ENCODE measurements around the gene CHSY1. TPM values are rescaled to one million over a fixed set of nuclear protein-coding genes. Genes with fewer than 3 reads are reported as not detected.

The CHSY1 gene
- total RNA-seq, 1 donor from 2014 or later = 43.0 TPM

DNA sequence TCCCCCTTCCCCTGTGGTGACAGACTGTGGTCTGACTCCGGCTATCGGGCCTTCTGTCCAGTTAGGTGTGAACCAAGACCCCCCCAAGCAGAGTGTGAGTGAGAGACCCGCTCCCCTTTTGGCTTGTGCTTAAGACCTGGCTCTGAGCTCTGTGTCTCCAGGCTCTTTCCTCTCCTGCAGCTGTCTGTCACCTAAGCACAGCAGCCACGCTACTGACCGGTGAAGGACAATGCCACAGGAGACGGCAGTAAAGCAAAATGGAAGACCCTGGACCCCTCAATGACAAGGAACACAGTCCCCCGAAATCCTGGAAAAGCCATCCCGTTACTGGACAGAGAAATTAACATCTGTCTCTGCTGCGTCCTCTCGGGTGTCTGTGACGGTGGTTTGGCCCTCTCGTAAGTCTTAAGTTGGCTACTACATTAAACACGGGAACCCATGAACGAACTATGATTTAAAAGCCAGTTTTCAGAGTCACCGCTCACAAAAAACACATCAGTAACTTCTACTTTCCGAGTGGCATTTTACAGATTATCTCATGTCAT, 53.7 kb downstream of the CHSY1 start:
- H3K4me3 Mint-ChIP-seq = no peak overlapping the region

DNA sequence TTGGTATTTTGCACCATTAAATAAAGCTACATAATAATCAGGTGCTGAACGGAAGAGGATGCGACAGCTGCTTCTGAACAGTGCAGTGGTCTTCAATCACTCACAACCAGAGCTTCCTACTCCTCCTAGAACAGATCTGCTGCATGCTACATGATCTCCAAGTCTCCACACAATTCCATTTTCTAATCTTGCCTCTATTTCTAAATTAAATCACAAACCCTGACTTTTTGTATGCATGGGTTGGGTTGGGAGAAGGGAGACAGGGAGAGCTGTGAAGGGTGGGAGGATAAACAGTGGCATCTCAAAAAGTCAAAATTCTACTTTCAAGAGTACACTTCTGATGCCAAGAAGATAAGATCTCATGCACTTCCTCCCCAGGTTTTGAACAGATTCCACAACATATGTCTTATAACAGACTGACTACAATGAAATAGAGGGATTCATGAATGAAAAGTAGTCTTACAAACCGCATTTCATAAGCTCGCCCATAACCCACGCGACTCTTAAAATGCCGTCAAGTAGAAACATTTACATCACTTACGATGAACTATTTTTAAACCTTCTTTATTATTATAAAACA, 57.2 kb downstream of the CHSY1 start:
- peaks cover 58% of the 10 kb centered on the region for H3K4me1 Mint-ChIP-seq (ENCODE audit: unreplicated experiment)
- DNase-seq (ENCODE audit: extremely low spot score, unreplicated experiment) = no peak
- TF ChIP-seq, protein P1, sequence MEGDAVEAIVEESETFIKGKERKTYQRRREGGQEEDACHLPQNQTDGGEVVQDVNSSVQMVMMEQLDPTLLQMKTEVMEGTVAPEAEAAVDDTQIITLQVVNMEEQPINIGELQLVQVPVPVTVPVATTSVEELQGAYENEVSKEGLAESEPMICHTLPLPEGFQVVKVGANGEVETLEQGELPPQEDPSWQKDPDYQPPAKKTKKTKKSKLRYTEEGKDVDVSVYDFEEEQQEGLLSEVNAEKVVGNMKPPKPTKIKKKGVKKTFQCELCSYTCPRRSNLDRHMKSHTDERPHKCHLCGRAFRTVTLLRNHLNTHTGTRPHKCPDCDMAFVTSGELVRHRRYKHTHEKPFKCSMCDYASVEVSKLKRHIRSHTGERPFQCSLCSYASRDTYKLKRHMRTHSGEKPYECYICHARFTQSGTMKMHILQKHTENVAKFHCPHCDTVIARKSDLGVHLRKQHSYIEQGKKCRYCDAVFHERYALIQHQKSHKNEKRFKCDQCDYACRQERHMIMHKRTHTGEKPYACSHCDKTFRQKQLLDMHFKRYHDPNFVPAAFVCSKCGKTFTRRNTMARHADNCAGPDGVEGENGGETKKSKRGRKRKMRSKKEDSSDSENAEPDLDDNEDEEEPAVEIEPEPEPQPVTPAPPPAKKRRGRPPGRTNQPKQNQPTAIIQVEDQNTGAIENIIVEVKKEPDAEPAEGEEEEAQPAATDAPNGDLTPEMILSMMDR (conservative IDR thresholded peaks at IDR 0.05) = no peak
- no peaks in the 10 kb centered on the region for H3K9me3 Mint-ChIP-seq
- no peak overlapping the region for H3K4me3 Mint-ChIP-seq
- no peak overlapping the region for H3K27ac Mint-ChIP-seq
- H3K27me3 Mint-ChIP-seq = no peaks in the 10 kb centered on the region
- no peaks in the 10 kb centered on the region for H3K36me3 Mint-ChIP-seq

More for the DNA sequence above, 53.7 kb downstream of the CHSY1 start:
- peaks cover 49% of the 10 kb centered on the region for H3K4me1 Mint-ChIP-seq (ENCODE audit: unreplicated experiment)
- TF ChIP-seq, protein P1 (conservative IDR thresholded peaks at IDR 0.05) = no peak
- no peaks in the 10 kb centered on the region for H3K9me3 Mint-ChIP-seq
- no peaks in the 10 kb centered on the region for H3K36me3 Mint-ChIP-seq
- H3K27ac Mint-ChIP-seq = no peak overlapping the region
- no peaks in the 10 kb centered on the region for H3K27me3 Mint-ChIP-seq
- no peak for DNase-seq (ENCODE audit: extremely low spot score, unreplicated experiment)

DNA sequence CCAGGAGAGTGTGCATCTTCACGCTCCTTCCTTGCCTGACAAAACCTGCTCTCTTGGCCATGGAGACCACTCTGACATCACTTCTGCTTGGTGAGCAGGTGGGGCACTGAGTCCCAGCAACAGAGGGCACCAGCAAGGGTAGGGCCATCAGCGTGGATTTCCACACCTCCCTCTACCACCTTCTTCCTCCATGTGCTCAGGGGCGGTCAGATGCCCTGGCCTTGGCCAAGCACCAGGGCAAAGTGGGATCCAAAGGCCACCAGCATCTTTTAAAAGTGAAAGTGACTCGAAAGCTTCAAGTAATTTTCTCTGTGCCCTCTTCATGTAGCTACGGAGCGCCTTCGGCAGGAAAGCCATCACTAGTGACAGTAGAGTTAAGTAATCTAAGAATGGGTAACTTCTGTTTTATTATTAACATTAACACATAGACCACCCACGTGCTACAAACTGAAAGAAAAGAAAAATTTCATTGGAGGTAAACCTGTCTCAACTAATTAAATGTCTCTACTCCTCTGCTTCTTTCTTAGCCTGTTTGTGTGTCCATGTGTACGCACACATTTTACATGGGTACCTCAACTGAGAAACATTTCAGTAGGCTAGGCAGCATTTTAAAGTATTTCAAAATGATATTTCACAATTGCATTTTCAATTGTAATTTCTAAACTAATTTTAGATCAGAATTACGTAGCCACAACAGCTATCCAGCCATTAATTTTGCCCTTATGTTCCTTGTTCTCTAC, 57.9 kb downstream of the CHSY1 start:
- Mint-ChIP-seq H3K27ac (no peak overlapping the region), H3K4me3 (no peak overlapping the region), H3K4me1 (ENCODE audit: unreplicated experiment) (peaks cover 62% of the 10 kb centered on the region), H3K27me3 (no peaks in the 10 kb centered on the region), H3K36me3 (no peaks in the 10 kb centered on the region), H3K9me3 (no peaks in the 10 kb centered on the region)
- DNase-seq (ENCODE audit: extremely low spot score, unreplicated experiment) = no peak
- TF ChIP-seq, protein P1 (conservative IDR thresholded peaks at IDR 0.05) = no peak

DNA sequence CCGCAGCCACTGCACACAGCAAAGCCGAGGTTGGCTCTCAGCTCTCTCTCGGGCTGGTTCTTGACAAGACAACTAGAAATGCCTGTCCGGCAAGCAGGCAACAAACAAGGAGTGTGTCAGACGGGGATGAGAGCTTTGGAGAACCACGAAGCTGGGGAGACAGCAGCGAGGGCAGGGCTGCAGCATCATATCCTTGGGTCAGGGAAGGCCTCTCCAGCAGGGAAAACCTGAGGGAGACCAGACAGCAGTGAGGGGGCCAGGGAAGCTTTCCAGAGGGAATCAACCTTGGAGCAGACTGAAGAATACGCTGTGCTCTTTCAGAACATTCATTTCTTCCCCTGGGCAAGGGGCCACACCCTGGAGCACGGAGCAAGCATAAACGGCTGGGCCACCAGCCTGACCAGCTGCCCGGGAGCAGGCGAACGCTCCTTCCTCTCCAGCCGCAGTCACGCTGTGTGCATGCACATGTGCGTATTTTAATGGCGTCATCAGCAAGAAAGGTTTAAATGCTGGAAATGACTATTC, 58.7 kb downstream of the CHSY1 start:
- no peaks in the 10 kb centered on the region for H3K36me3 Mint-ChIP-seq
- no peaks in the 10 kb centered on the region for H3K27me3 Mint-ChIP-seq
- peak overlapping the region; percentile 62 for H3K27ac Mint-ChIP-seq
- peaks cover 58% of the 10 kb centered on the region for H3K4me1 Mint-ChIP-seq (ENCODE audit: unreplicated experiment)
- TF ChIP-seq, protein P1 (conservative IDR thresholded peaks at IDR 0.05) = no peak
- no peak for DNase-seq (ENCODE audit: extremely low spot score, unreplicated experiment)
- no peaks in the 10 kb centered on the region for H3K9me3 Mint-ChIP-seq
- H3K4me3 Mint-ChIP-seq = peak overlapping the region; percentile 65

DNA sequence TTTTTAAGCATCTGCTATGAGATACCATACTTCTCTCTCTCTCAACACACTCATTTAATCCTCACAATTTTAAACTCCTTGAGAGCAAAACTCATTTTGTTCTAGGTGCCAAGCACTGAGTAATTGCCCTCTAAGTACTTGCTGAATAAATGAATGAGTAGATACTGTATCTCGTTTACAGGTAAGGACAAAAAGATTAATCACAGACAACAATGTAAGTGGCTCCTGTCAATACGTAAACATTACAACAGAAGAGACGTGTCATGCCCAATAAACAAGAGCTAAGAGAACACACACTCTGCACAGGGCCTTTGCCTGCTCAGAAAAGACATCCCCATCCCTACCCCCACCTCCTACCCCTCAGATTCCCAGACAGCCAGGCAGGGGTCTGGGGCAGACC, 59.8 kb downstream of the CHSY1 start:
- TF ChIP-seq, protein P1 (conservative IDR thresholded peaks at IDR 0.05) = no peak
- no peak overlapping the region for H3K4me3 Mint-ChIP-seq
- peaks cover 59% of the 10 kb centered on the region for H3K4me1 Mint-ChIP-seq (ENCODE audit: unreplicated experiment)
- DNase-seq (ENCODE audit: extremely low spot score, unreplicated experiment) = no peak
- peaks cover 5% of the 10 kb centered on the region for H3K36me3 Mint-ChIP-seq
- H3K27me3 Mint-ChIP-seq = no peaks in the 10 kb centered on the region
- H3K9me3 Mint-ChIP-seq = no peaks in the 10 kb centered on the region
- no peak overlapping the region for H3K27ac Mint-ChIP-seq
